ENCODE results near the gene MTERF1. TPM values are rescaled to one million over a fixed set of nuclear protein-coding genes. Genes with fewer than 3 reads are reported as not detected.
"Not testable (repeated sequence)": the region's sequence is repeated elsewhere in the genome, so short reads cannot be mapped to it uniquely, and the experiment has no call there.

The MTERF1 gene
- total RNA-seq, 1 donor from 2014 or later = 19.9 TPM

- H3K4me1 Mint-ChIP-seq (ENCODE audit: low read depth) = no peaks in the 10 kb centered on the region
- no peak overlapping the region for H3K27ac Mint-ChIP-seq
- no peaks in the 10 kb centered on the region for H3K36me3 Mint-ChIP-seq (ENCODE audit: low read depth)
- intact Hi-C loops (cut with micrococcal nuclease) = no loop called here
- no peak for DNase-seq (ENCODE audit: low spot score)
- H3K27me3 Mint-ChIP-seq (ENCODE audit: low read depth) = peaks cover 13% of the 10 kb centered on the region
- H3K4me3 Mint-ChIP-seq (ENCODE audit: low read depth) = no peak overlapping the region
- no peaks in the 10 kb centered on the region for H3K9me3 Mint-ChIP-seq
Observed at GRCh38 chr7:91898240-91898992, 17.9 kb upstream of the MTERF1 start.

DNA sequence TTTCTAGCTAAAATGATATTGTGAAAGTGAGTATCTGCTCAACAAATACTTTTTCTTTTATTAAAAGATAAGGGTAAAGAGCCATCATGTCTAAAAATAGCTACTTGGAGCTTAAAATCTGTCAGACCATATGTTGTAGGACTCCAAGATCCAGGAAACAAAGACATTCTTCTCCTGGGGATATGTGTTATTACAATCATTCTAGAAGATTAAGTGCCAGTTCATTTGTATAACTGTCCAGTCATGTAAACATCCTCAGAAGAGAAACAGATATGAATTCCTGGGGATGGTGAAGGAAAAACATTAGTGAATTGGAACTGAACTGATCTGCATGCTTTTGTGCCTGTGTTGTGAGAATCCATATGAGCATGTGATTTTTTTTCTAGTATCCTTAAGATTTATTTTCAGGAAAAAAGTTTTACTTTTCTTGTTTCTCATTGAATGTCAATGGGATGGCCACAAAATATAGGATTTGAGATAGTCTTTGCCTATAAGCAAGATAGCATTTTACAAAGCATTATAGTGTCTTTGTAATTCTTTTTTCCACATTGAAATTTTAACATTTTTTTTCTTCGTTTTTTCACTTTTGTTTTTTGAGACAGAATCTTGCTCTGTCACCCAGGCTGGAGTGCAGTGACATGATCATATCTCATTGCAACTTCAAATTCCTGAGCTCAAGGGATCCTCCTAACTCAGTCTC lies 14.4 kb upstream of the MTERF1 start:
- intact Hi-C loops (cut with micrococcal nuclease) = no loop called here
- H3K4me3 Mint-ChIP-seq (ENCODE audit: low read depth) = no peak overlapping the region
- H3K27ac Mint-ChIP-seq = no peak overlapping the region
- H3K4me1 Mint-ChIP-seq (ENCODE audit: low read depth) = no peaks in the 10 kb centered on the region
- H3K9me3 Mint-ChIP-seq = no peaks in the 10 kb centered on the region
- DNase-seq (ENCODE audit: low spot score) = no peak
- H3K36me3 Mint-ChIP-seq (ENCODE audit: low read depth) = no peaks in the 10 kb centered on the region
- peaks cover 17% of the 10 kb centered on the region for H3K27me3 Mint-ChIP-seq (ENCODE audit: low read depth)

DNA sequence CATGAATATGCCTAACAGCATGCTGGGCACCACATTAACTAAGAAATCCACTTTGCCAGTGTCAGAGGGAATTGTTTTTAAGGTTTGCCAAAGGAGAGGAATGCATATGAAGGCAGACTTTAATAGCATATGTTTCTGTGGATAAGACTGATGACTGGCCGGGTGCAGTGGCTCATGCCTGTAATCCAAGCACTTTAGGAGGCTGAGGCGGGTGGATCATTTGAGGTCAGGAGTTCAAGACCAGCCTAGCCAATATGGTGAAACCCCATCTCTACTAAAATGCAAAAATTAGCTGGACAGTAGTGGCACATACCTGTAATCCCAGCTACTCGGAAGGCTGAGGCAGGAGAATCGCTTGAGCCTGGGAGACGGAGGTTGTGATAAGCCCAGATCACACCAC lies 13.2 kb upstream of the MTERF1 start:
- H3K4me1 Mint-ChIP-seq (ENCODE audit: low read depth); intact Hi-C loops (cut with micrococcal nuclease); H3K4me3 Mint-ChIP-seq (ENCODE audit: low read depth); H3K36me3 Mint-ChIP-seq (ENCODE audit: low read depth); H3K27ac Mint-ChIP-seq; H3K9me3 Mint-ChIP-seq; DNase-seq (ENCODE audit: low spot score): not testable (repeated sequence)
- H3K27me3 Mint-ChIP-seq (ENCODE audit: low read depth) = peaks cover 17% of the 10 kb centered on the region

- Mint-ChIP-seq H3K27me3 (ENCODE audit: low read depth) (peaks cover 15% of the 10 kb centered on the region), H3K36me3 (ENCODE audit: low read depth) (no peaks in the 10 kb centered on the region), H3K4me1 (ENCODE audit: low read depth) (no peaks in the 10 kb centered on the region), H3K9me3 (no peaks in the 10 kb centered on the region), H3K27ac (no peak overlapping the region), H3K4me3 (ENCODE audit: low read depth) (no peak overlapping the region)
- DNase-seq (ENCODE audit: low spot score) = no peak
- intact Hi-C loops (cut with micrococcal nuclease) = no loop called here
Observed at GRCh38 chr7:91892821-91893340, 12.4 kb upstream of the MTERF1 start.

DNA sequence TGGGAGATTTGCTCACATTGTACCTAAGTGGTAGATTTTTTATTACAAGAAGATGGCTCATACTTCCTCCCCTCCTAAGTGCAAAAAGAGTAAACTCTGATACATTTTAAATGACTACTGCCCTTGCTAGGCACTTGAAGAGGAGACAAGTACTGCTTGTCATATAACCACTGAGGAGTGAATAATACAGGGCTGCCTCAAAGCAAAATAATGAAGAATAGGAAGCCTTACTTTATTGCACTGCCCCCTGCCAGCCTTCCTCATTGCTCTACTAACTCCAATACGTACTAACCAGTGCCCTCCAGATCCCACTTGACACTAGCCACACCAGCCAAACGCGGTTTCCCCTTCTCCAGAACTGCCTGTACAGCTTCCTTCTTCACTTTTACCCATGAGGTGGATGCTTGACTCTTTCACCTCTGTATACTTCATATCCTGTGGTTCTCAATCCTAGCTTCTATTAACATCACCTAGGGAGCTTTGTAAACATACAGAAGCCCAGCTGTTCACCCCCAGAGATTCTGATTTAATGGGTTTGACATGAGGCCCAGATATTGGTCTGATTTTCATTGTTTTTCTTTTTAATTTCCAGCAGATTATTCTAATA lies 11.7 kb upstream of the MTERF1 start:
- no peak overlapping the region for H3K27ac Mint-ChIP-seq
- H3K9me3 Mint-ChIP-seq = peaks cover under 1% of the 10 kb centered on the region
- no peak for DNase-seq (ENCODE audit: low spot score)
- peaks cover 15% of the 10 kb centered on the region for H3K27me3 Mint-ChIP-seq (ENCODE audit: low read depth)
- H3K4me1 Mint-ChIP-seq (ENCODE audit: low read depth) = no peaks in the 10 kb centered on the region
- H3K36me3 Mint-ChIP-seq (ENCODE audit: low read depth) = no peaks in the 10 kb centered on the region
- intact Hi-C loops (cut with micrococcal nuclease) = no loop called here
- H3K4me3 Mint-ChIP-seq (ENCODE audit: low read depth) = no peak overlapping the region

- not testable (repeated sequence) for H3K9me3 Mint-ChIP-seq; H3K27ac Mint-ChIP-seq; H3K27me3 Mint-ChIP-seq (ENCODE audit: low read depth)
Observed at GRCh38 chr7:91888271-91889175, 8.0 kb upstream of the MTERF1 start.

DNA sequence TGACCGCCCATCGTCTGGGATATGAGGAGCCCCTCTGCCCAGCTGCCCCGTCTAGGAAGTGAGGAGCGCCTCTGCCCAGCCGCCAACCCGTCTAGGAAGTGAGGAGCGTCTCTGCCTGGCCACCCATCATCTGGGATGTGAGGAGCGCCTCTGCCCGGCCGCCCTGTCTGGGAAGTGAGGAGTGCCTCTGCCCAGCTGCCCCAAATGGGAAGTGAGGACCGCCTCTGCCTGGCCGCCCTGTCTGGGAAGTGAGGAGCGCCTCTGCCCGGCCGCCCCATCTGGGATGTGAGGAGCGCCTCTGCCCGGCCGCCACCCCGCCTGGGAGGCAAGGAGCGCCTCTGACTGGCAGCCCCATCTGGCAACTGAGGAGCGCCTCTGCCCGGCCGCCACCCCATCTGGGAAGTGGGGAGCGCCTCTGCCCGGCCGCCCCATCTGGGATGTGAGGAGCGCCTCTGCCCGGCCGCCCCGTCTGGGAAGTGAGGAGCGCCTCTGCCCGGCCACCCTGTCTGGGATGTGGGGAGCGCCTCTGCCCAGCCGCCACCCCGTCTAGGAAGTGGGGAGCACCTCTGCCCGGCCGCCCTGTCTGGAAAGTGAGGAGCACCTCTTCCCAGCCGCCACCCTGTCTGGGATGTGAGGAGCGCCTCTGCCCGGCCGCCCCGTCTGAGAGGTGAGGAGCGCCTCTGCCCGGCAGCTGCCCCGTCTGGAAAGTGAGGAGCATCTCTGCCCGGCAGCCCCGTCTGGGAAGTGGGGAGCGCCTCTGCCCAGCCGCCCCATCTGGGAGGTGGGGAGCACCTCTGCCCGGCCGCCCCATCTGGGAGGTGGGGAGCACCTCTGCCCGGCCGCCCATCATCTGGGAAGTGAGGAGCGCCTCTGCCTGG lies 7.1 kb upstream of the MTERF1 start:
- intact Hi-C loops (cut with micrococcal nuclease); H3K27ac Mint-ChIP-seq; H3K27me3 Mint-ChIP-seq (ENCODE audit: low read depth); H3K4me3 Mint-ChIP-seq (ENCODE audit: low read depth); H3K9me3 Mint-ChIP-seq; H3K36me3 Mint-ChIP-seq (ENCODE audit: low read depth); H3K4me1 Mint-ChIP-seq (ENCODE audit: low read depth); DNase-seq (ENCODE audit: low spot score): not testable (repeated sequence)

More at GRCh38 chr7:91888271-91889175, 8.0 kb upstream of the MTERF1 start:
- H3K4me3 Mint-ChIP-seq (ENCODE audit: low read depth); H3K4me1 Mint-ChIP-seq (ENCODE audit: low read depth); intact Hi-C loops (cut with micrococcal nuclease); H3K36me3 Mint-ChIP-seq (ENCODE audit: low read depth); DNase-seq (ENCODE audit: low spot score): not testable (repeated sequence)

DNA sequence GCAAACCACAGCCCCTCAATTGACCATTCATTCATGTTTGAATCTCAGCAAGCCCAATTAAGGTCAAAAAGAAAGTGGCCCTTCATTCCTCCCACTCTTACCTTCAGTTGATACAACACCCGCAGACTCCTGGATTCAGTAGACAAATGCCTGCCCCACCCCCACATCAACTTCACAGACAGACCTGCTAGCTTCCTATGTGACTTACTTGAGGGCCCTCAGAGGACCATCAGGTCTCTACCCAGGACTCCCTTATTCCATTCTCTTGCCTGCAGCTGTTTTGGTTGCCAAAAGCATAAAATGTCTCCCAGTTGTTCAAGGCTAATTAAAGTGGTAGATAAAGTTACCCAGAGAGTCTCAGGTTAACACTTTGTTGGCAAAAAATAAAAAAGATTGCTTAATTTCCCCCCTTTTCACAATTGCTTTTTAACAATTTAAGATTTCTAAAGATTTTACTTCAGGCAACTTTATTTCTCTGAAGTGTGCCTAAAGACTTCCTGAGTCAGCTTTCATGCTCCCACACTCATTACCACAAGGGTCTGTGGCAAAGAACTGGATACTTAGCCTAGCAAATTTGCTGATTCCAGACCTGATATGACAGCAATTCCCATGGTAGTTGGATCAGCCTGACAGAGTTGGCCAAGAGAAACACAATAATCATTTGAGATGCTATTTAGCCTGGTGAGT lies 3.3 kb upstream of the MTERF1 start:
- no peak overlapping the region for H3K4me3 Mint-ChIP-seq (ENCODE audit: low read depth)
- no peaks in the 10 kb centered on the region for H3K27me3 Mint-ChIP-seq (ENCODE audit: low read depth)
- peaks cover 19% of the 10 kb centered on the region for H3K4me1 Mint-ChIP-seq (ENCODE audit: low read depth)
- DNase-seq (ENCODE audit: low spot score) = no peak
- H3K27ac Mint-ChIP-seq = no peak overlapping the region
- intact Hi-C loops (cut with micrococcal nuclease) = no loop called here
- H3K9me3 Mint-ChIP-seq = peaks cover 6% of the 10 kb centered on the region
- peaks cover 17% of the 10 kb centered on the region for H3K36me3 Mint-ChIP-seq (ENCODE audit: low read depth)

DNA sequence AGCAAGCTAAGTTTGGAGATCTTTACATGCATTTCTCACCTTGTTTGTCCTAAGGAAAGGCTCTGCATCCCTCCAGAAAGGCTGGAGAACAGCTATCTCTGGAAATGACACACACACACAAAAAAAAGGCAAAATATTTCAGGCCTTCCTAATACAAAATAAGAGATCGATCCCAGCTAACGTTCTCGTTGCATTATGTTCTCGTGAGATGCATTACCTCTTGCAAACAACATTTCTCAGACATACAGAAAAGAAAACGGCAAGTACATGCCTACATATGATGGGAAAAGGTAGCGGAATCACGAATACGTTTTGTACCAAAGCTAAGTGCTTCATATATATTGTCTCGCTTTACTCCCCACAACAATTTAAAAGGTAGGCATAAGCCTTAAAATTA lies 488 bp downstream of the MTERF1 start:
- Mint-ChIP-seq H3K36me3 (ENCODE audit: low read depth) (peaks cover 43% of the 10 kb centered on the region), H3K9me3 (no peaks in the 10 kb centered on the region), H3K27ac (peak overlapping the region; percentile 93), H3K4me1 (ENCODE audit: low read depth) (peaks cover 34% of the 10 kb centered on the region), H3K27me3 (ENCODE audit: low read depth) (no peaks in the 10 kb centered on the region), H3K4me3 (ENCODE audit: low read depth) (peak overlapping the region; percentile 95)
- DNase-seq (ENCODE audit: low spot score) = no peak
- intact Hi-C loops (cut with micrococcal nuclease) = loop anchor here (1.0 kb wide), 3 partner anchors 60 to 567 kb away; partner anchors contain the start of genes AKAP9, CYP51A1 and GATAD1

- intact Hi-C loops (cut with micrococcal nuclease) = no loop called here
- Mint-ChIP-seq H3K4me3 (ENCODE audit: low read depth) (no peak overlapping the region), H3K9me3 (no peaks in the 10 kb centered on the region), H3K27me3 (ENCODE audit: low read depth) (no peaks in the 10 kb centered on the region), H3K36me3 (ENCODE audit: low read depth) (peaks cover 58% of the 10 kb centered on the region), H3K4me1 (ENCODE audit: low read depth) (peaks cover 27% of the 10 kb centered on the region), H3K27ac (no peak overlapping the region)
- DNase-seq (ENCODE audit: low spot score) = no peak
Observed at GRCh38 chr7:91876391-91877133, 3.9 kb downstream of the MTERF1 start.

DNA sequence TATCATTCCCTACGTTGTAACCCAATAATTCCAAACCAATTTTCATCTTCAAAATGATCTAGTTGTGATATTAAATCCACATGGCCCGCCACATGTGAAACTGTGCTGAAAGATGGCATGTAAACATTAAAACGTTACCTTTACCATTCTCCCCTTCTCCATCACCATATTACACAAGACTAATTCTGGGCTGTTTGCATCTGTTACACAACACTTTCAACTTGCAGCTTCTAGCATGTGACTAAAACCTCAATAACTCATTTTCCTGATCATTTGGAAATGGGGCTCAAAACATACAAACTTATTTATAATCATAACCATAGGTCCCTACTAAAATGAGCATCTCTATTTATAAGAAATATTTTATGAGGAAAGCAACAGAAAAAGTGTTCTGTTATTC lies 4.7 kb downstream of the MTERF1 start:
- intact Hi-C loops (cut with micrococcal nuclease) = no loop called here
- Mint-ChIP-seq H3K36me3 (ENCODE audit: low read depth) (peaks cover 65% of the 10 kb centered on the region), H3K27me3 (ENCODE audit: low read depth) (no peaks in the 10 kb centered on the region), H3K4me3 (ENCODE audit: low read depth) (no peak overlapping the region), H3K27ac (no peak overlapping the region), H3K9me3 (no peaks in the 10 kb centered on the region), H3K4me1 (ENCODE audit: low read depth) (peaks cover 27% of the 10 kb centered on the region)
- no peak for DNase-seq (ENCODE audit: low spot score)
